ENCODE results near the gene MYO9B.
"Not testable (repeated sequence)": the region's sequence is repeated elsewhere in the genome, so short reads cannot be mapped to it uniquely, and the experiment has no call there.

DNA sequence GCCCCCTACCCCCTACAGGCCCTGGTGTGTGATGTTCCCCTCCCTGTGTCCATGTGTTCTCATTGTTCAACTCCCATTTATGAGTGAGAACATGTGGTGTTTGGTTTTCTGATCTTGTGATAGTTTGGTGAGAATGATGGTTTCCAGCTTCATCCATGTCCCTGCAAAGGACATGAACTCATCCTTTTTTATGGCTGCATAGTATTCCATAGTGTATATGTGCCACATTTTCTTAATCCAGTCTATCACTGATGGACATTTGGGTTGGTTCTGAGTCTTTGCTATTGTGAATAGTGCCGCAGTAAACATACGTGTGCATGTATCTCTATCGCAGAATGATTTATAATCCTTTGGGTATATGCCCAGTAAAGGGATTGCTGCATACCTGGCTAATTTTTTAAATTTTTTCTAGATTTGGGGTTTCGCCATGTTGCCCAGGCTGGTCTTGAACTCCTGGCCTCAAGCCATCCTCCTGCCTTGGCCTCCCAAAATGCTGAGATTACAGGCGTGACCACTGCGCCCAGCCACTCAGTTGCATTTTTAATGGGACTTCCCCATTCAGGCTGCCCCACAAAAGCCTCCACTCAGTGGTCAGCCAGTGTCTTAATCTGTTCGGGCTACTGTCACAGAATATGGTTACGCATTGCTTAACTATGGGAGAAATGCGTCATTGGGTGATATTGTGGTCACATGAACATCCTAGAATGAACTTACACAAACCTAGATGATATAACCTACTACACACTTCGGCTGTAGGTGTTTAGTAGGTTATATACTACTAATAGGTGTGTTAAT lies 62.7 kb downstream of the MYO9B start:
- not testable (repeated sequence) for TF ChIP-seq REST (IDR thresholded peaks at IDR 0.05; ENCODE audit: low read depth); EZH2phosphoT487 (IDR thresholded peaks at IDR 0.05; ENCODE audit: borderline replicate concordance)
- TF ChIP-seq, protein P1, sequence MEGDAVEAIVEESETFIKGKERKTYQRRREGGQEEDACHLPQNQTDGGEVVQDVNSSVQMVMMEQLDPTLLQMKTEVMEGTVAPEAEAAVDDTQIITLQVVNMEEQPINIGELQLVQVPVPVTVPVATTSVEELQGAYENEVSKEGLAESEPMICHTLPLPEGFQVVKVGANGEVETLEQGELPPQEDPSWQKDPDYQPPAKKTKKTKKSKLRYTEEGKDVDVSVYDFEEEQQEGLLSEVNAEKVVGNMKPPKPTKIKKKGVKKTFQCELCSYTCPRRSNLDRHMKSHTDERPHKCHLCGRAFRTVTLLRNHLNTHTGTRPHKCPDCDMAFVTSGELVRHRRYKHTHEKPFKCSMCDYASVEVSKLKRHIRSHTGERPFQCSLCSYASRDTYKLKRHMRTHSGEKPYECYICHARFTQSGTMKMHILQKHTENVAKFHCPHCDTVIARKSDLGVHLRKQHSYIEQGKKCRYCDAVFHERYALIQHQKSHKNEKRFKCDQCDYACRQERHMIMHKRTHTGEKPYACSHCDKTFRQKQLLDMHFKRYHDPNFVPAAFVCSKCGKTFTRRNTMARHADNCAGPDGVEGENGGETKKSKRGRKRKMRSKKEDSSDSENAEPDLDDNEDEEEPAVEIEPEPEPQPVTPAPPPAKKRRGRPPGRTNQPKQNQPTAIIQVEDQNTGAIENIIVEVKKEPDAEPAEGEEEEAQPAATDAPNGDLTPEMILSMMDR (IDR thresholded peaks at IDR 0.05 in 2 of 3, conservative IDR thresholded peaks at IDR 0.05 in 1 of 3; ENCODE audit: borderline replicate concordance in 1 of 3, insufficient read depth in 1 of 3, low read depth in 2 of 3, low read length in 2 of 3) = not testable (repeated sequence)

Measured in HCT116 (cell line).